ENCODE measurements around the gene CCDC33. TPM values are rescaled to one million over a fixed set of nuclear protein-coding genes. Genes with fewer than 3 reads are reported as not detected.
A peak's percentile ranks its signal among the peaks of the same experiment; 100 is the strongest.

The CCDC33 gene
- total RNA-seq, 1 donor from 2014 or later = not detected

- no peaks in the 10 kb centered on the region for H3K36me3 Mint-ChIP-seq (ENCODE audit: low read depth)
- TF ChIP-seq CTCF (IDR thresholded peaks at IDR 0.05) = peak; percentile 82
- no peak overlapping the region for H3K27ac Mint-ChIP-seq (ENCODE audit: unreplicated experiment)
- no peaks in the 10 kb centered on the region for H3K9me3 Mint-ChIP-seq (ENCODE audit: low read depth)
- peaks cover 4% of the 10 kb centered on the region for H3K27me3 Mint-ChIP-seq (ENCODE audit: low read depth)
- no peak overlapping the region for H3K4me3 Mint-ChIP-seq (ENCODE audit: unreplicated experiment)
- H3K4me1 Mint-ChIP-seq (ENCODE audit: low read depth) = peaks cover 47% of the 10 kb centered on the region
- DNase-seq (ENCODE audit: low spot score) = no peak
Measured at GRCh38 chr15:74320352-74321247, 84.5 kb downstream of the CCDC33 start.

- H3K4me1 Mint-ChIP-seq (ENCODE audit: low read depth) = peaks cover 27% of the 10 kb centered on the region
- no peaks in the 10 kb centered on the region for H3K9me3 Mint-ChIP-seq (ENCODE audit: low read depth)
- H3K27ac Mint-ChIP-seq (ENCODE audit: unreplicated experiment) = no peak overlapping the region
Measured at GRCh38 chr15:74322558-74323180, 86.5 kb downstream of the CCDC33 start.

DNA sequence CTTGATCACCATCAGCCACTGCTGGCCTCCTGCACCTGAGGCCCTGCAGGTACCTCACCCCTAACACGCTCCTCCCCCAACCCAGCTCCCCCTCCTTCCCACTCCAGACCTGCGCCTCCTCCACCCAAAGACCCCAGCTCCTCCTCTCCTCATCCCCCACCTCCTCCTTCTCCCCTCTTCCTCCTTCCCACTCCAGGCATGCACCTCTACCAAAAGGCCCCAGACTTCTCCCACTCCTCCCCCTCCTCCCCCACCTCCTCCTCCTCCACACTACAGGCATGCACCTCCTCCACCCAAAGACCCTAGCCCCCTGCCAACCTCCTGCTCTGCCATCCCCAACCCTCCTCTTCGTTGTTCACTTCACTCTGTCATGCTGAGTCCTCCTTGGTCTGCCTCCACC is 88.6 kb downstream of the CCDC33 start:
- Mint-ChIP-seq H3K27me3 (ENCODE audit: low read depth) (peaks cover 4% of the 10 kb centered on the region), H3K27ac (ENCODE audit: unreplicated experiment) (no peak overlapping the region), H3K9me3 (ENCODE audit: low read depth) (no peaks in the 10 kb centered on the region), H3K36me3 (ENCODE audit: low read depth) (no peaks in the 10 kb centered on the region), H3K4me3 (ENCODE audit: unreplicated experiment) (no peak overlapping the region), H3K4me1 (ENCODE audit: low read depth) (peaks cover 8% of the 10 kb centered on the region)
- no peak for DNase-seq (ENCODE audit: low spot score)
- no peak for TF ChIP-seq CTCF (IDR thresholded peaks at IDR 0.05)

More at GRCh38 chr15:74322558-74323180, 86.5 kb downstream of the CCDC33 start:
- no peak overlapping the region for H3K4me3 Mint-ChIP-seq (ENCODE audit: unreplicated experiment)
- peaks cover 4% of the 10 kb centered on the region for H3K27me3 Mint-ChIP-seq (ENCODE audit: low read depth)
- peak; percentile 92 for TF ChIP-seq CTCF (IDR thresholded peaks at IDR 0.05)
- H3K36me3 Mint-ChIP-seq (ENCODE audit: low read depth) = no peaks in the 10 kb centered on the region
- DNase-seq (ENCODE audit: low spot score) = no peak

DNA sequence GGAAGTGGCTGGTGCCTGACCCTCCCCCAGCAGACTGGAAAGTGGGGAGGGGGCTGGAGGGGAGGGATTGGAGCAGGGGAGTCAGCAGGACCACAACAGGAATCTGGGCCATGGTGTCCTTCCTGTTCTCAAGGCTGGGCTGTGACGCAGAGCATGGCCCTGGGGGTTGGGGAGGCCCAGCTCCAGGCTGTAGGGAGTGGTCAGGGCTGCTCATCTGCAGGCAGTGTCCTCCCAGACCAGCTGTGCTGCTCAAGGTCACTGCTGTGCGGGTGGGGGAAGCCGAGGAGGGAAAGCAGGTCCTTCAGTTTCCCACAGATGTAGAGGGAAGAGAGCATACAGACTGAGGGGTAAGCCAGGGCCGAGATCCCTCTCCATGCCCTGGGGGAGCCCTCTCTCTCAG is 90.6 kb downstream of the CCDC33 start:
- no peak overlapping the region for H3K27ac Mint-ChIP-seq (ENCODE audit: unreplicated experiment)

More for the DNA sequence above, 90.6 kb downstream of the CCDC33 start:
- Mint-ChIP-seq H3K36me3 (ENCODE audit: low read depth) (no peaks in the 10 kb centered on the region), H3K9me3 (ENCODE audit: low read depth) (no peaks in the 10 kb centered on the region), H3K4me1 (ENCODE audit: low read depth) (no peaks in the 10 kb centered on the region), H3K27me3 (ENCODE audit: low read depth) (peaks cover 4% of the 10 kb centered on the region), H3K4me3 (ENCODE audit: unreplicated experiment) (no peak overlapping the region)
- TF ChIP-seq CTCF (IDR thresholded peaks at IDR 0.05) = no peak
- no peak for DNase-seq (ENCODE audit: low spot score)

All from chondrocyte (in vitro differentiated cells).